Activated naive CD4-positive, alpha-beta T cell treated with anti-CD3 and anti-CD28 coated beads, Interleukin-2, amount 50 U/mL, for 16 hours (primary cell): ENCODE data around the gene FAM174B.

ENCODE experiments used
- DNase-seq: peaks from one replicate; pipeline ENCODE4 v3.0.0-alpha.2; 2020

FAM174B gene

DNA sequence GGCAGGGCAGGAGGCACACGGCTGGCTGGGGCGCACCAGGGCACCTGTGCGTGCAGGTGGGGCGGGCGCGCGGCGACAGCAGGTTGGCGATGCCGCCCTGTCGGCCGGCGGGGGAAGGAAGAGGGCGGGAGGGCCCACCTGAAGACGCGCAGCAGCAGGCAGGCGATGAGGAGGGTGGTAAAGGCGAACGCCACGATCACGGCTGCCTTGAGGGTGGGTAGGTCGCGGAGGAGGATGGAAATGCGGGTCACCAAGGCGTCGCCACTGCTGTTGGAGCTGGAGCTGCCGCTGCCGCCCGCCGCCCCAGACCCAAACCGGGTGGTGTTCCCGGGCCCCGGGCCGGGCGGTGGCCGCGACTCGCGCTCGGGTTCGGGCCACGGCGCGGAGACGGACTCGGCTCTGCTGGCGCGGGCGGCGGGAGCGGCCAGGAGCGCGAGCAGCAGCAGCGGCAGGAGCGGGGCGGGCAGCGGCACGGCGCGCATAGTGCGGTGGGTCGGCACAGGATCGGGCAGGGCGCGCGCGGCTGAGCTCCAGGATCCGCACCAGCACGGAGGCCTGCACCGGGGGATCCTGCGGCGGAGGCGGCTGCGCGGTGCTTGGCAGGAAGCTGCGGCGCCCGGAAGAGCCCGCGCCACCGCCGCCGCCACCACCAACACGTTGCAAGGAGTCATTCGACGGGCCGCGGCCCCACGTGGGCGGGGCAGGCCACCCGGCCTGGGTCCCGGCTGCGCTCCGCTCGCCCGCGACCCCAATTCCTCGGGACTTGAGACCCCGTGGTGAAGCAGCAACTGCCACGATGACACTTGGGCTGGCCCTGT, at the start of gene FAM174B:
FAM174B (minus strand) TSS at position 598 of the 818 bp plus-strand sequence.
- peak; percentile 49 for DNase-seq

DNA sequence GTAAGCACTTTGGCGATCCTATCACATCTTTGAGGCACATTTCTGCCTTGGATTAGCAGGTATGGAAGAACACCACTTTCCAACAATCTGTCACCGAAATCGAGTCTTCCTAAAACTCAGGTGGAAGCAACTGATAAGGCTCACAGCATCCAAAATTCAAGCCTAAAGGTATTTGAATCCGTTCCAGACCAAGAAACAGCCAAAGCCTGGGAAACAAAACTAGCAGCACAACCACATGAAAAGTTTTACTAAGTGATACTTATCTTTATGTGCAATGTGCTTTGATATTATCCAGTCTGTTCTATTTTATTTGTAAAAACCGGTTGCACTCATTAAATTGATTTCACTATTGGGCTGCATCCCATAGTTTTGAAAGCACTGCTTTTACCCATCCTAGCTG, 40.5 kb upstream of the FAM174B start:
- DNase-seq: no peak

DNA sequence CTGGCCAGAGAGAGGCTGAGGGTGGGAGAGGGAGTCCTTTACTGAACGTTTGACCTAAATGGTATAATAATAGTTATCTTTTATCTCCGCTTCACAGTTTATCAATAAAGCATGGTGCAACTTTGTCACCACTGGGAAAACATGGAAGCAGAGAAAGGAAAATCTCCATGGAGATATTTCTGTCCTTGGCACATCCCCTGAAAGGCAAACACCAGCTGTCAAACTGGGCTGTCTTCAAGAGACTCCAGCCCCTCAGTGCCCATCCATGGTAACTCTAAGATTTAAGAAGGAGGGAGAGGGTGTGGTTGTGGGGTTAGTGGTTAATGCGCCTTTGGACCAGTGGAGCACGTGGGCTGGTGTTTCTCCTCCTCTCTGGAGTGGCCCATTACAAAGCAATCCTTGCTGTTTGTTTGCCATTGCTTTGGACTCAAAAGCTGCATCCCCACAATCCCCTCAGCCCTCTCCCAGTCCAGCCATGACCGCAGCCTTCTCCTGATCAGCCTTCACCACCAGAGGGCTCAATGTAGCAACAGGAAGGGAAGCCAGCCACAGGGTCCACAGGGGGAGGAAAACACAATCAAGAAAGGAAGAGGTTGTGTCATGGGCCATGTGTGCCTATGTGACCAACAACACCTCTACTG, 38.2 kb upstream of the FAM174B start:
- DNase-seq: no peak

GRCh38 chr15:92690395-92690794, 34.8 kb upstream of the FAM174B start:
- no peak for DNase-seq

GRCh38 chr15:92687746-92688145, 32.2 kb upstream of the FAM174B start:
- no peak for DNase-seq

DNA sequence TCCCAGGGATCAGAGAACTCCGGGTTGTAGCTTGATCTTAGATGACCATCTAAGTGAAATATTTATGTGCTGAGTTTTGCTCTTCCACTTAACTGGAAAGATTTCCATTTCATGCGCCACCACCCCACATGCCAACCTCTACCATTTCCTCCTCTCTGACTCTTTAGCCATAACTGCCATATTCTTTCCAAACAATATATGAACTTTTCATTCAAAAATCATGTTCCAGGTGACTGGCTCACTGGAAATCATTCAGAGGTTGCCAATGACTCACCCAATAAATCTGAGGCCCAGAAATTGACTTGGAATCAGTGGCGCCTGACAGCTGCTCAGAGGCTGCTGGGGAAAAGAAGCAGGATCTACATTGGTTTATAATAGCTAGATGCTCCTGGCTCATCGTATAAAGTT, 31.6 kb upstream of the FAM174B start:
- no peak for DNase-seq

GRCh38 chr15:92683511-92683834, 27.9 kb upstream of the FAM174B start:
- no peak for DNase-seq

- no peak for DNase-seq
These were observed 27.4 kb upstream of the FAM174B start for GRCh38 chr15:92682741-92683510.

- no peak for DNase-seq
These were observed 25.6 kb upstream of the FAM174B start for GRCh38 chr15:92681141-92681631.

DNA sequence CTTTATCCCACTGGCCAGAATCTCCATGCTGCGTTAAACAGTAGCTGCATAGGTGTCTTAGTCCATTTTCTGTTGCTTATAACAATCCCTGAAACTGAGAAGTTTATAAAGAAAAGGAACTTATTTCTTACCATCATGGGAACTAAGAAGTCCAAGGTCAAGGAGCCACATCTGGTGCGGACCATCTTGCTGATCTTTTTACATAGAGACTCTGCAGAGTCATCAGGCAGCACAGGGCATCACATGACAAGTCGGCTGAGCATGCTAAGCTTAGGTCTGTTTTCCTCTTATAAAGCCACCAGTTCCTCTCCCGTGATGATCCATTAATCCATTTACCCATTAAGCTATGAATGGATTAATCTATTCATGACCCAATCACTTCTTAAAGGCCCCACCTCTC, 22.4 kb upstream of the FAM174B start:
- DNase-seq: no peak

GRCh38 chr15:92676561-92676960, 21.0 kb upstream of the FAM174B start:
- no peak for DNase-seq

GRCh38 chr15:92675485-92675884, 19.9 kb upstream of the FAM174B start:
- no peak for DNase-seq

DNA sequence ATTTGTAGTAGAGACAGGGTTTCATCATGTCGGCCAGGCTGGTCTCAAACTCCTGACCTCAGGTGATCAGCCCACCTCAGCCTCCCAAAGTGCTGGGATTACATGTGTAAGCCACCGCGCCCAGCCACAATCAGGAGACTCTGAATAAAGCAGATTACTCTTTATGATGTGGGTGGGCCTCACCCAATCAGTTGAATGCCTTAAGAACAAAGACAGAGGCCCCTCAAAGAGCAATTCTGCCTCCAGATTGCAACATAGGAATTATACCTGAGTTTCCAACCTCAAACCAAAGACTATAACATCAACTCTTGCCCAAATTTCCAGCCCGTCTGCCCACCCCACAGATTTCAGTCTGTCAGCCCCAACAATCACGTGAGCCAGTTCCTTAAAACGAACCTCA, 18.8 kb upstream of the FAM174B start:
- DNase-seq: no peak

- no peak for DNase-seq
These were observed 16.5 kb upstream of the FAM174B start for GRCh38 chr15:92672102-92672501.

- DNase-seq: no peak
These were observed 15.8 kb upstream of the FAM174B start for GRCh38 chr15:92671406-92671805.

GRCh38 chr15:92670621-92671020, 15.0 kb upstream of the FAM174B start:
- no peak for DNase-seq

DNA sequence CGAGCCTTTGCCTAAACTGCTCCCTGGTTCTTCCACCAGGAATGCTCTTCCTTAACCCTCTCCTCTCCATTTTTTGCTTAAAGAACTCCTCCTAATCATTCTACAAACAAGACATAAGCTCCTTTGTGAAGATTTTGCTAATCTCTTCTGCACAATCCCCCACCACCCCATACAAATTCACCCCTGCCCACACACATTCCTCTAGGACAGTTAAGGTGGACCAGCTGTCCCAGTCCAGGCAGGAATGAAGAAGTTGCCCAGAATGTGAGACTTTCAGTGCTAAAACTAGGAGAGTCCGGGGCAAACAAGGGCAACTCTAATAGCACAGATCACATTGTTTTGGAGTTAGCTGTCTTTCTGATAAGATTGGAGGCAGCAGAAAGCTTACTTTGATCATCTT, 13.9 kb upstream of the FAM174B start:
- no peak for DNase-seq

GRCh38 chr15:92668620-92669019, 13.0 kb upstream of the FAM174B start:
- no peak for DNase-seq

DNA sequence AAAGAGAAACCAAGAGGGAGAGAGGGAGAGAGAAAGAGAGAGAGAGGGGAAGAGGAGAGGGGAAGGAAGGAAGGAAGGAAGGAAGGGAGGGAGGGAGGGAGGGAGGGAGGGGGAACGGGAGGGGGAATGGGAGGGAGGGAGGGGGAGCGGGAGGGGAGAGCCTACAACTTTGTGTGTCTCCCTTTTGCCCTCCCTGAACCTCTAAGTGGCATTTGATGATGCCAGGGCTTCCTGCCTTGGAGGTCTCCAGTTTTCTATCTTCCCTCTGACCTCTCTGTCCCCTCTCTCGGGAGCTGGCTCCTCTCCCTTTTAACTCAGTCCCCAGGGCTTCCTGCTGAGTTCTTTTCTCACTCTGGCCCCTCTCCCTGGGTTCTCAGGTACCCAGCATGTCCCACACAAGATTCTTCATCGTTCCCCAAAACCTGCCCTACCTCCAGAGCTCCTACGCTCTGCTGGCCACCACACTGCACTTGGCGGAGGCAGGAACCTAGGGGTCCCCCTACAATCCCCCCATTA, 12.5 kb upstream of the FAM174B start:
- no peak for DNase-seq

DNA sequence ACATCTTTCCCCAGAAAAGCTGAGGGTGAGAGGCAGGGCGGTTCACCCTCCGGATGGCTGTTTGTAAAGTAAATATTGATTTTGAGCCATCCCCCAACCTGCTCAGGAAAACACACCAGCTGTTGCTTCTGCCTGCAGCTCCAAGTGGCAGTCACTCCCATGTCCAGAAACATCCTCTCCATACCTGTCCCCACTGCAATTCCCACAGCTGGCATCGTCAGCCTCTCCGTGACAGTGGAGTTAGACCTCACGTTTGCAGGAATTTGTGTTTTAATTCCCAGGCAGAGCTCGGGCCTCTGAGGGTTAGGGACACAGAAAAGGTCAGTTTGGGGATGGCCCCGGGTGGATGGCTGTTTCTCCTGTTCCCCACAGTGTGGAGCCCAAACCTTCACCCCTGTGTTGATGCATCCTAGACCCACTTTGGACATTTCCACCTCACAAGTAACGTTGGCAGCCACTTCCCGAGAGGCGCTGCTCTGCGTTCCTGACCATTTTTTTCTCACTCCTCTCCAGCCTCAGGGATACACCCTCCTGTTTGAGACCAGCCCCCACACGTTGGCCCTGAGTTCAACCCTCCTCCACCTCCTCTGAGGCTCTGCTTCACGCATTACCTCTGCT, 11.8 kb upstream of the FAM174B start:
- DNase-seq: no peak

- DNase-seq: no peak
These were observed 11.2 kb upstream of the FAM174B start for GRCh38 chr15:92666780-92667179.

- DNase-seq: no peak
These were observed 9.6 kb upstream of the FAM174B start for GRCh38 chr15:92665100-92665555.
